Measurements from ENCODE around the gene USP26.

DNA sequence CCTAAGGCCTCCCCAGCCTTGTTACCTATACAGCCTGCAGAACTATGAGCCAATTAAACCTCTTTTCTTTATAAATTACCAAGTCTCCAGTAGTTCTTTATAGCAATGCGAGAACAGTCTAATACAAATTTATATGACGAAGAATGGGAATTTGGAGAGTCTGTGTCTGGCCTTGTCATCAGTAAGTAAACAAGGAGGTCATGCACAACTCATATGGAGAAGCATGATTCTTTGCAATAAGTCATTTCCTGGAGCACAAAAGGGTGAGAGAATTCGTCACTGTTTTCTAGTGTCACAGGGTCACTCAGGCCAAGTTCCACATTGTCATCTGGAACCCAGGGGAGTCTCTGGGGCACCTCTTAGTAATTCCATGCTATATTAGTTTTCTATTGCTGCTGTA is 89.5 kb downstream of the USP26 start:
- TF ChIP-seq, protein P1, sequence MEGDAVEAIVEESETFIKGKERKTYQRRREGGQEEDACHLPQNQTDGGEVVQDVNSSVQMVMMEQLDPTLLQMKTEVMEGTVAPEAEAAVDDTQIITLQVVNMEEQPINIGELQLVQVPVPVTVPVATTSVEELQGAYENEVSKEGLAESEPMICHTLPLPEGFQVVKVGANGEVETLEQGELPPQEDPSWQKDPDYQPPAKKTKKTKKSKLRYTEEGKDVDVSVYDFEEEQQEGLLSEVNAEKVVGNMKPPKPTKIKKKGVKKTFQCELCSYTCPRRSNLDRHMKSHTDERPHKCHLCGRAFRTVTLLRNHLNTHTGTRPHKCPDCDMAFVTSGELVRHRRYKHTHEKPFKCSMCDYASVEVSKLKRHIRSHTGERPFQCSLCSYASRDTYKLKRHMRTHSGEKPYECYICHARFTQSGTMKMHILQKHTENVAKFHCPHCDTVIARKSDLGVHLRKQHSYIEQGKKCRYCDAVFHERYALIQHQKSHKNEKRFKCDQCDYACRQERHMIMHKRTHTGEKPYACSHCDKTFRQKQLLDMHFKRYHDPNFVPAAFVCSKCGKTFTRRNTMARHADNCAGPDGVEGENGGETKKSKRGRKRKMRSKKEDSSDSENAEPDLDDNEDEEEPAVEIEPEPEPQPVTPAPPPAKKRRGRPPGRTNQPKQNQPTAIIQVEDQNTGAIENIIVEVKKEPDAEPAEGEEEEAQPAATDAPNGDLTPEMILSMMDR (IDR thresholded peaks at IDR 0.05) = no peak
- no peak for TF ChIP-seq POLR2A (IDR thresholded peaks at IDR 0.05)

Measured in right lobe of liver (tissue), 4 donors.